GM12878 (cell line): ENCODE data around the gene SMURF1. TPM values are rescaled to one million over a fixed set of nuclear protein-coding genes. Genes with fewer than 3 reads are reported as not detected.

Source experiments
- ATAC-seq: fragments of 200-7000 bp; cut with Tn5 transposase; 3 replicates; pipeline ENCODE4 v1.9.1; 2020; ENCODE audit warnings: mild to moderate bottlenecking, moderate library complexity
- BruUV-seq: library from RNA; stranded (reverse); fragments of 400-500 nt; replicated peaks from 2 replicates; lab custom pipeline; 2021; lab: Mats Ljungman, UMichigan
- CTCF ChIA-PET: fragments of 300-600 bp; sonication (Branson Sonifier 250); formaldehyde crosslinking; extraction: SDS; loops from one replicate; lab custom pipeline; 2021; ENCODE audit warnings: inconsistent platforms; lab: Yijun Ruan, JAX
- POLR2A ChIA-PET: fragments of 350-600 bp; formaldehyde crosslinking; extraction: SDS; loops from one replicate; lab custom pipeline; 2021; ENCODE audit warnings: inconsistent platforms; lab: Charles Lee
- RAD21 ChIA-PET: fragments of 300-600 bp; sonication (Branson Sonifier 250); formaldehyde crosslinking; loops from one replicate; lab custom pipeline; 2023; ENCODE audit warnings: antibody characterized with exemption; ENCODE audit not compliant: unreplicated experiment; lab: Charles Lee
- SMC1A ChIA-PET: fragments of 300-600 bp; sonication (Branson Sonifier 250); formaldehyde crosslinking; loops from one replicate; lab custom pipeline; 2023; ENCODE audit not compliant: unreplicated experiment, uncharacterized antibody; lab: Charles Lee
- DNase-seq: peaks from one replicate; pipeline ENCODE4 v3.0.0-alpha.2; 2011; ENCODE audit warnings: low read depth, low spot score
- FAIRE-seq: peaks from 3 replicates; lab custom pipeline; 2011; peaks lifted over from hg19 to GRCh38; lab: Jason Lieb, UNC
- H2AFZ ChIP-seq: 2 replicates; pipeline ENCODE4 v1.6.0; 2011; ENCODE audit warnings: low read depth, low read length, control low read depth; ENCODE audit not compliant: control insufficient read depth
- H3K27ac ChIP-seq: 2 replicates; pipeline ENCODE4 v1.5.1; 2011; ENCODE audit warnings: control low read depth; ENCODE audit not compliant: control insufficient read depth, insufficient read depth
- H3K27me3 ChIP-seq, 2 experiments: replicated peaks in 1 of 2; 2 replicates each; pipeline versions ENCODE4 v1.6.0 to v1.6.1; 2011; ENCODE audit warnings: low read length in 1 of 2; ENCODE audit not compliant: control insufficient read depth in 2 of 2, insufficient read depth in 2 of 2
- H3K36me3 ChIP-seq, 2 experiments: 2 replicates each; pipeline ENCODE4 v1.5.1; 2011; ENCODE audit warnings: low read length in 1 of 2; ENCODE audit not compliant: control insufficient read depth in 2 of 2, insufficient read depth in 2 of 2
- H3K4me1 ChIP-seq: 2 replicates; pipeline ENCODE4 v1.6.1; 2011; ENCODE audit warnings: mild to moderate bottlenecking, low read length, moderate library complexity, mixed read lengths; ENCODE audit not compliant: control insufficient read depth, insufficient read depth
- H3K4me2 ChIP-seq: 2 replicates; pipeline ENCODE4 v1.6.0; 2011; ENCODE audit warnings: control low read depth; ENCODE audit not compliant: control insufficient read depth, insufficient read depth
- H3K4me3 ChIP-seq: fragments of 200-600 bp; sonication (generic); 2 replicates; pipeline ENCODE4 v1.5.1; 2016
- H3K79me2 ChIP-seq: 2 replicates; pipeline ENCODE4 v1.6.0; 2011; ENCODE audit warnings: low read length; ENCODE audit not compliant: control insufficient read depth, insufficient read depth
- H3K9ac ChIP-seq: 2 replicates; pipeline ENCODE4 v1.8.0; 2011; ENCODE audit warnings: low read length, control low read depth, mixed read lengths; ENCODE audit not compliant: control insufficient read depth, insufficient read depth
- H3K9me3 ChIP-seq: replicated peaks from 3 replicates; pipeline ENCODE4 v1.5.1; 2011; ENCODE audit warnings: mild to moderate bottlenecking, low read length; ENCODE audit not compliant: control insufficient read depth, insufficient read depth
- H4K20me1 ChIP-seq: 2 replicates; pipeline ENCODE4 v1.6.0; 2011; ENCODE audit not compliant: control insufficient read depth, insufficient read depth
- ATF7 ChIP-seq: fragments of 450-650 bp; IDR thresholded peaks from 2 replicates; pipeline ENCODE4 v1.6.1; 2016; ENCODE audit warnings: low read depth, mild to moderate bottlenecking
- CBX3 ChIP-seq: fragments of 200-600 bp; sonication (generic); IDR thresholded peaks from 2 replicates; pipeline ENCODE4 v1.6.1; 2016; ENCODE audit warnings: low read depth, borderline replicate concordance
- EGR1 ChIP-seq, 2 experiments: IDR thresholded peaks; 1 replicate in 1 of 2; 2 replicates in 1 of 2; pipeline ENCODE4 v1.6.1; 2011 to 2012; ENCODE audit warnings: low read depth in 2 of 2, low read length in 2 of 2, borderline replicate concordance in 1 of 2, mild to moderate bottlenecking in 1 of 2, moderate library complexity in 1 of 2
- HDAC6 ChIP-seq: fragments of 200-600 bp; sonication (generic); IDR thresholded peaks from one replicate; pipeline ENCODE4 v1.8.0; 2017; ENCODE audit warnings: antibody characterized with exemption; ENCODE audit not compliant: unreplicated experiment
- MTA3 ChIP-seq: IDR thresholded peaks from 2 replicates; pipeline ENCODE4 v1.6.1; 2012; ENCODE audit warnings: low read length, inconsistent platforms, borderline replicate concordance
- MXI1 ChIP-seq: fragments of 150-350 bp; IDR thresholded peaks from 2 replicates; pipeline ENCODE4 v1.6.1; 2011; ENCODE audit warnings: low read depth, mild to moderate bottlenecking, inconsistent platforms, low read length, improper control_type of control experiment
- NFXL1 ChIP-seq: fragments of 450-650 bp; IDR thresholded peaks from 2 replicates; pipeline ENCODE4 v1.6.1; 2017; ENCODE audit warnings: antibody characterized with exemption, mild to moderate bottlenecking, borderline replicate concordance
- PML ChIP-seq: IDR thresholded peaks from 2 replicates; pipeline ENCODE4 v1.6.1; 2012; ENCODE audit warnings: low read length, inconsistent platforms
- POLR2AphosphoS5 ChIP-seq: IDR thresholded peaks from 2 replicates; pipeline ENCODE4 v1.6.1; 2011; ENCODE audit warnings: mild to moderate bottlenecking, low read length, inconsistent platforms
- PRDM15 ChIP-seq: fragments of 450-650 bp; formaldehyde crosslinking; IDR thresholded peaks from 2 replicates; pipeline ENCODE4 v1.4.0; 2020; ENCODE audit warnings: mild to moderate bottlenecking, moderate library complexity
- TCF3 ChIP-seq: IDR thresholded peaks from 2 replicates; pipeline ENCODE4 v1.6.1; 2012; ENCODE audit warnings: low read depth, mild to moderate bottlenecking, low read length, borderline replicate concordance; ENCODE audit not compliant: insufficient read depth
- WRNIP1 ChIP-seq: IDR thresholded peaks from 2 replicates; pipeline ENCODE4 v1.6.1; 2011; ENCODE audit warnings: low read depth, low read length, improper control_type of control experiment, borderline replicate concordance
- ZNF592 ChIP-seq: fragments of 450-650 bp; IDR thresholded peaks from 2 replicates; pipeline ENCODE4 v1.6.1; 2017; ENCODE audit warnings: mild to moderate bottlenecking, moderate library complexity
- ZSCAN29 ChIP-seq: fragments of 450-650 bp; IDR thresholded peaks from 2 replicates; pipeline ENCODE4 v1.6.1; 2017; ENCODE audit warnings: mild to moderate bottlenecking, moderate library complexity
- WGBS: methylation state at CpG from one replicate; pipeline ENCODE4 v1.1.6; 2016; ENCODE audit warnings: low lambda C conversion rate; ENCODE audit not compliant: insufficient replicate concordance, insufficient coverage; ENCODE audit errors: missing lambda C conversion rate; 5-methylcytosine and 5-hydroxymethylcytosine counted together
- in situ Hi-C: fragments of 300-500 bp; cut with MboI; formaldehyde crosslinking; loops from 9 replicates; pipeline ENCODE4 v1.14.3; 2018; ENCODE audit warnings: mixed read lengths
- intact Hi-C: fragments of 100-400 bp; cut with micrococcal nuclease; formaldehyde crosslinking; loops from one replicate; pipeline ENCODE4 v1.14.2; 2022; ENCODE audit not compliant: unreplicated experiment
- polyA plus RNA-seq, 11 experiments: library from polyadenylated mRNA; depleted of rRNA in 4 of 11; unstranded in 6 of 11; stranded (reverse) in 5 of 11; fragments of >200 nt; fragmentation: Nextera tagmentation in 4 of 11; fragmentation: Illumina TruSeq in 1 of 11; extraction: Ambion mirVana in 4 of 11; extraction: Trizol in 1 of 11; gene quantifications; 1 replicate in 1 of 11; 2 replicates in 10 of 11; pipeline versions ENCODE4 v1.2.1 to v1.2.3, GENCODE V29; 2011 to 2016; ENCODE audit warnings: inconsistent platforms in 2 of 11, missing spikeins in 2 of 11, low read depth in 1 of 11
- total RNA-seq, 4 experiments: library from RNA; depleted of rRNA in 3 of 4; stranded (reverse); fragments of >200 nt in 3 of 4; fragmentation: Illumina TruSeq in 1 of 4; extraction: Trizol in 1 of 4; gene quantifications; 2 replicates each; pipeline versions ENCODE4 v1.2.1 to v1.2.3, GENCODE V29; 2013 to 2021

The SMURF1 gene
- total and polyA plus RNA-seq, 10 of the 15 experiments (the other 5 are each of a cell fraction or from before 2014, with no cell fraction given): 0.76 to 14.0 (median 7.9) TPM

- ATAC-seq (no peak), FAIRE-seq (no peak), DNase-seq (no peak)
- H4K20me1 ChIP-seq: no peaks in the 10 kb centered on the region
- no peak overlapping the region for H3K4me3 ChIP-seq
- 86% methylated on average over 14 of the region's 14 CpGs for WGBS
- in situ Hi-C loops: no loop called here
- H2AFZ ChIP-seq: no peak overlapping the region
- no peak overlapping the region for H3K4me2 ChIP-seq
- BruUV-seq: no TSS peak
- H3K79me2 ChIP-seq: peaks cover 20% of the 10 kb centered on the region
- CTCF ChIA-PET: interaction anchor here (0.9 to 1.2 kb wide), 2 partner anchors 15 to 85 kb away, joined by 3 read pairs; no protein-coding TSS in a partner anchor
- H3K4me1 ChIP-seq: no peaks in the 10 kb centered on the region
- H3K27me3 ChIP-seq: no peaks in the 10 kb centered on the region
- H3K27ac ChIP-seq: no peak overlapping the region
- no peaks in the 10 kb centered on the region for H3K36me3 ChIP-seq
- no peaks in the 10 kb centered on the region for H3K9me3 ChIP-seq
- H3K9ac ChIP-seq: no peak overlapping the region
- intact Hi-C loops: no loop called here
- SMC1A ChIA-PET: interaction anchor here (1.0 to 1.3 kb wide), 2 partner anchors 15 to 18 kb away, joined by 3 read pairs; no protein-coding TSS in a partner anchor
- RAD21 ChIA-PET: no interaction called here
- POLR2A ChIA-PET: no interaction called here
- TF ChIP-seq MTA3: no peak
- TF ChIP-seq HDAC6: no peak
- no peak for TF ChIP-seq WRNIP1
- no peak for TF ChIP-seq ZNF592
- TF ChIP-seq PML: no peak
- no peak for TF ChIP-seq NFXL1
- no peak for TF ChIP-seq ZSCAN29
- TF ChIP-seq ATF7: no peak
- no peak for TF ChIP-seq EGR1 (IDR thresholded peaks at IDR 0.05; ENCODE audit: borderline replicate concordance in 1 of 2, low read depth in 2 of 2, low read length in 2 of 2)
- no peak for TF ChIP-seq MXI1
- TF ChIP-seq CBX3: no peak
- TF ChIP-seq PRDM15 (CRISPR knock-in tag): no peak
- no peak for TF ChIP-seq POLR2AphosphoS5
- TF ChIP-seq TCF3: no peak
Measured at GRCh38 chr7:99126921-99127553, 16.9 kb downstream of the SMURF1 start.
